ENCODE data around the gene TMEM53.

Gene TMEM53

GRCh38 chr1:44617703-44618029, 56.6 kb downstream of the TMEM53 start:
- Histone ChIP-seq H3K4me3 (ENCODE audit: severe bottlenecking) (no peak overlapping the region), H3K27ac (ENCODE audit: poor library complexity, severe bottlenecking) (no peak overlapping the region), H3K36me3 (ENCODE audit: low read depth) (no peaks in the 10 kb centered on the region), H3K27me3 (ENCODE audit: insufficient read depth, poor library complexity, severe bottlenecking) (no peaks in the 10 kb centered on the region), H3K9me3 (ENCODE audit: severe bottlenecking) (no peaks in the 10 kb centered on the region), H3K4me1 (ENCODE audit: insufficient read depth, poor library complexity, severe bottlenecking) (no peaks in the 10 kb centered on the region)
- DNase-seq (ENCODE audit: low spot score) (no peak), ATAC-seq (ENCODE audit: low read depth) (no peak; the same call in 2 of the 3 replicates)
- TF ChIP-seq CTCF (IDR thresholded peaks at IDR 0.05; ENCODE audit: poor library complexity, severe bottlenecking), result no peak

GRCh38 chr1:44616991-44617702, 57.1 kb downstream of the TMEM53 start:
- no peaks in the 10 kb centered on the region for H3K9me3 ChIP-seq (ENCODE audit: severe bottlenecking)
- DNase-seq (ENCODE audit: low spot score), result no peak
- peak overlapping the region; percentile 19 for H3K4me3 ChIP-seq (ENCODE audit: severe bottlenecking)
- no peaks in the 10 kb centered on the region for H3K36me3 ChIP-seq (ENCODE audit: low read depth)
- ATAC-seq (ENCODE audit: low read depth), result peak; percentile 86
- H3K27me3 ChIP-seq (ENCODE audit: insufficient read depth, poor library complexity, severe bottlenecking), result no peaks in the 10 kb centered on the region
- no peak for TF ChIP-seq CTCF (IDR thresholded peaks at IDR 0.05; ENCODE audit: poor library complexity, severe bottlenecking)
- H3K27ac ChIP-seq (ENCODE audit: poor library complexity, severe bottlenecking), result no peak overlapping the region
- no peaks in the 10 kb centered on the region for H3K4me1 ChIP-seq (ENCODE audit: insufficient read depth, poor library complexity, severe bottlenecking)

- DNase-seq (ENCODE audit: low spot score), result no peak
- no peak overlapping the region for H3K4me3 ChIP-seq (ENCODE audit: severe bottlenecking)
- H3K27ac ChIP-seq (ENCODE audit: poor library complexity, severe bottlenecking), result no peak overlapping the region
- no peaks in the 10 kb centered on the region for H3K36me3 ChIP-seq (ENCODE audit: low read depth)
- no peak for ATAC-seq (ENCODE audit: low read depth)
- TF ChIP-seq CTCF (IDR thresholded peaks at IDR 0.05; ENCODE audit: poor library complexity, severe bottlenecking), result no peak
- H3K4me1 ChIP-seq (ENCODE audit: insufficient read depth, poor library complexity, severe bottlenecking), result no peaks in the 10 kb centered on the region
- H3K27me3 ChIP-seq (ENCODE audit: insufficient read depth, poor library complexity, severe bottlenecking), result no peaks in the 10 kb centered on the region
- H3K9me3 ChIP-seq (ENCODE audit: severe bottlenecking), result no peaks in the 10 kb centered on the region
These were observed 57.8 kb downstream of the TMEM53 start for GRCh38 chr1:44616284-44616990.

GRCh38 chr1:44613941-44614340, 60.3 kb downstream of the TMEM53 start:
- H3K36me3 ChIP-seq (ENCODE audit: low read depth), result no peaks in the 10 kb centered on the region
- H3K4me3 ChIP-seq (ENCODE audit: severe bottlenecking), result no peak overlapping the region
- no peaks in the 10 kb centered on the region for H3K9me3 ChIP-seq (ENCODE audit: severe bottlenecking)
- no peaks in the 10 kb centered on the region for H3K4me1 ChIP-seq (ENCODE audit: insufficient read depth, poor library complexity, severe bottlenecking)
- ATAC-seq (ENCODE audit: low read depth) (no peak), DNase-seq (ENCODE audit: low spot score) (no peak)
- H3K27me3 ChIP-seq (ENCODE audit: insufficient read depth, poor library complexity, severe bottlenecking), result no peaks in the 10 kb centered on the region
- no peak for TF ChIP-seq CTCF (IDR thresholded peaks at IDR 0.05; ENCODE audit: poor library complexity, severe bottlenecking)
- H3K27ac ChIP-seq (ENCODE audit: poor library complexity, severe bottlenecking), result no peak overlapping the region

GRCh38 chr1:44611866-44612265, 62.4 kb downstream of the TMEM53 start:
- Histone ChIP-seq H3K27ac (ENCODE audit: poor library complexity, severe bottlenecking) (no peak overlapping the region), H3K27me3 (ENCODE audit: insufficient read depth, poor library complexity, severe bottlenecking) (no peaks in the 10 kb centered on the region), H3K36me3 (ENCODE audit: low read depth) (no peaks in the 10 kb centered on the region), H3K4me1 (ENCODE audit: insufficient read depth, poor library complexity, severe bottlenecking) (no peaks in the 10 kb centered on the region), H3K4me3 (ENCODE audit: severe bottlenecking) (no peak overlapping the region), H3K9me3 (ENCODE audit: severe bottlenecking) (no peaks in the 10 kb centered on the region)
- DNase-seq (ENCODE audit: low spot score) (no peak), ATAC-seq (ENCODE audit: low read depth) (no peak)
- no peak for TF ChIP-seq CTCF (IDR thresholded peaks at IDR 0.05; ENCODE audit: poor library complexity, severe bottlenecking)
